Measurements from ENCODE around the gene MTHFD1. TPM values are rescaled to one million over a fixed set of nuclear protein-coding genes. Genes with fewer than 3 reads are reported as not detected.

The MTHFD1 gene
- total and polyA plus RNA-seq, 9 of the 15 experiments (the other 6 are each of a cell fraction or from before 2014, with no cell fraction given), result 66.7 to 158 (median 90.9) TPM

DNA sequence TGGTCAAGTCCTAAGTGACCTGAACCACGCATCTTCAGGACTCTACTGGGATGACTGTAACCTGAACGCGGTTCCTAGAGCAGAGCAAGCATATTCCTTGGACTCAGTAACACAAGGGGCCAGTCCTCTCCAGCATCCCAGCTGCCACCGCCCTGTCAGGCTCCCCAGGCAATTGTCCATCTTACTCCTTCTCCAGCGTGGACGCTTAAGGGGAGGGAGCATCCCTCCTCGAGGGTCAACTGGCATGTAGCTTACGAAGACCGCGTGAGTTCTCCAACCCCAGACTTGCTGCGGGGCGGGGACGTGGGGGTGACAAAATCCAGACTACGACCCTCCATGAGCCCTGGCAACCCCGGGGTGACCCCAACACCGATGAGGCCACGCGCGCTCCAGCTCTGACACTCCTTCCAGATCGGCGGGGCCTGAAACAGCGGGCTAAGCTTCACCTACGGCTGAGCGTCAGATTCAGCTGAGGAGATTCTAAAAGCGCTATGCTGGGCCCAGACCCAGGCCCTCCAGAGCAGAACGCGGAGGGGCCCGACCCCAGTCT, 846 bp upstream of the MTHFD1 start (continued):
- TF ChIP-seq TOE1 (IDR thresholded peaks at IDR 0.05; ENCODE audit: borderline replicate concordance) (0 out of 2 replicates have a peak, but pooled peaks have one; percentile 29), TOE1 (CRISPR knock-in tag; IDR thresholded peaks at IDR 0.05; ENCODE audit: borderline replicate concordance, low read depth) (no peak), KAT7 (CRISPR knock-in tag; IDR thresholded peaks at IDR 0.05; ENCODE audit: borderline replicate concordance) (0 out of 2 replicates have a peak, but pooled peaks have one; percentile 32), NFATC3 (IDR thresholded peaks at IDR 0.05) (no peak), ZFX (CRISPR knock-in tag; IDR thresholded peaks at IDR 0.05) (peak; percentile 71; the same call in 1 of the 2 replicates), ZNF224 (CRISPR knock-in tag; IDR thresholded peaks at IDR 0.05) (no peak), RBBP5 (IDR thresholded peaks at IDR 0.05; ENCODE audit: borderline replicate concordance, insufficient read depth, low read length, poor library complexity, severe bottlenecking) (peak; percentile 5), ATF7 (IDR thresholded peaks at IDR 0.05) (no peak), ZNF232 (CRISPR knock-in tag; IDR thresholded peaks at IDR 0.05) (0 out of 2 replicates have a peak, but pooled peaks have one; percentile 27)
- TF ChIP-seq, protein P1, sequence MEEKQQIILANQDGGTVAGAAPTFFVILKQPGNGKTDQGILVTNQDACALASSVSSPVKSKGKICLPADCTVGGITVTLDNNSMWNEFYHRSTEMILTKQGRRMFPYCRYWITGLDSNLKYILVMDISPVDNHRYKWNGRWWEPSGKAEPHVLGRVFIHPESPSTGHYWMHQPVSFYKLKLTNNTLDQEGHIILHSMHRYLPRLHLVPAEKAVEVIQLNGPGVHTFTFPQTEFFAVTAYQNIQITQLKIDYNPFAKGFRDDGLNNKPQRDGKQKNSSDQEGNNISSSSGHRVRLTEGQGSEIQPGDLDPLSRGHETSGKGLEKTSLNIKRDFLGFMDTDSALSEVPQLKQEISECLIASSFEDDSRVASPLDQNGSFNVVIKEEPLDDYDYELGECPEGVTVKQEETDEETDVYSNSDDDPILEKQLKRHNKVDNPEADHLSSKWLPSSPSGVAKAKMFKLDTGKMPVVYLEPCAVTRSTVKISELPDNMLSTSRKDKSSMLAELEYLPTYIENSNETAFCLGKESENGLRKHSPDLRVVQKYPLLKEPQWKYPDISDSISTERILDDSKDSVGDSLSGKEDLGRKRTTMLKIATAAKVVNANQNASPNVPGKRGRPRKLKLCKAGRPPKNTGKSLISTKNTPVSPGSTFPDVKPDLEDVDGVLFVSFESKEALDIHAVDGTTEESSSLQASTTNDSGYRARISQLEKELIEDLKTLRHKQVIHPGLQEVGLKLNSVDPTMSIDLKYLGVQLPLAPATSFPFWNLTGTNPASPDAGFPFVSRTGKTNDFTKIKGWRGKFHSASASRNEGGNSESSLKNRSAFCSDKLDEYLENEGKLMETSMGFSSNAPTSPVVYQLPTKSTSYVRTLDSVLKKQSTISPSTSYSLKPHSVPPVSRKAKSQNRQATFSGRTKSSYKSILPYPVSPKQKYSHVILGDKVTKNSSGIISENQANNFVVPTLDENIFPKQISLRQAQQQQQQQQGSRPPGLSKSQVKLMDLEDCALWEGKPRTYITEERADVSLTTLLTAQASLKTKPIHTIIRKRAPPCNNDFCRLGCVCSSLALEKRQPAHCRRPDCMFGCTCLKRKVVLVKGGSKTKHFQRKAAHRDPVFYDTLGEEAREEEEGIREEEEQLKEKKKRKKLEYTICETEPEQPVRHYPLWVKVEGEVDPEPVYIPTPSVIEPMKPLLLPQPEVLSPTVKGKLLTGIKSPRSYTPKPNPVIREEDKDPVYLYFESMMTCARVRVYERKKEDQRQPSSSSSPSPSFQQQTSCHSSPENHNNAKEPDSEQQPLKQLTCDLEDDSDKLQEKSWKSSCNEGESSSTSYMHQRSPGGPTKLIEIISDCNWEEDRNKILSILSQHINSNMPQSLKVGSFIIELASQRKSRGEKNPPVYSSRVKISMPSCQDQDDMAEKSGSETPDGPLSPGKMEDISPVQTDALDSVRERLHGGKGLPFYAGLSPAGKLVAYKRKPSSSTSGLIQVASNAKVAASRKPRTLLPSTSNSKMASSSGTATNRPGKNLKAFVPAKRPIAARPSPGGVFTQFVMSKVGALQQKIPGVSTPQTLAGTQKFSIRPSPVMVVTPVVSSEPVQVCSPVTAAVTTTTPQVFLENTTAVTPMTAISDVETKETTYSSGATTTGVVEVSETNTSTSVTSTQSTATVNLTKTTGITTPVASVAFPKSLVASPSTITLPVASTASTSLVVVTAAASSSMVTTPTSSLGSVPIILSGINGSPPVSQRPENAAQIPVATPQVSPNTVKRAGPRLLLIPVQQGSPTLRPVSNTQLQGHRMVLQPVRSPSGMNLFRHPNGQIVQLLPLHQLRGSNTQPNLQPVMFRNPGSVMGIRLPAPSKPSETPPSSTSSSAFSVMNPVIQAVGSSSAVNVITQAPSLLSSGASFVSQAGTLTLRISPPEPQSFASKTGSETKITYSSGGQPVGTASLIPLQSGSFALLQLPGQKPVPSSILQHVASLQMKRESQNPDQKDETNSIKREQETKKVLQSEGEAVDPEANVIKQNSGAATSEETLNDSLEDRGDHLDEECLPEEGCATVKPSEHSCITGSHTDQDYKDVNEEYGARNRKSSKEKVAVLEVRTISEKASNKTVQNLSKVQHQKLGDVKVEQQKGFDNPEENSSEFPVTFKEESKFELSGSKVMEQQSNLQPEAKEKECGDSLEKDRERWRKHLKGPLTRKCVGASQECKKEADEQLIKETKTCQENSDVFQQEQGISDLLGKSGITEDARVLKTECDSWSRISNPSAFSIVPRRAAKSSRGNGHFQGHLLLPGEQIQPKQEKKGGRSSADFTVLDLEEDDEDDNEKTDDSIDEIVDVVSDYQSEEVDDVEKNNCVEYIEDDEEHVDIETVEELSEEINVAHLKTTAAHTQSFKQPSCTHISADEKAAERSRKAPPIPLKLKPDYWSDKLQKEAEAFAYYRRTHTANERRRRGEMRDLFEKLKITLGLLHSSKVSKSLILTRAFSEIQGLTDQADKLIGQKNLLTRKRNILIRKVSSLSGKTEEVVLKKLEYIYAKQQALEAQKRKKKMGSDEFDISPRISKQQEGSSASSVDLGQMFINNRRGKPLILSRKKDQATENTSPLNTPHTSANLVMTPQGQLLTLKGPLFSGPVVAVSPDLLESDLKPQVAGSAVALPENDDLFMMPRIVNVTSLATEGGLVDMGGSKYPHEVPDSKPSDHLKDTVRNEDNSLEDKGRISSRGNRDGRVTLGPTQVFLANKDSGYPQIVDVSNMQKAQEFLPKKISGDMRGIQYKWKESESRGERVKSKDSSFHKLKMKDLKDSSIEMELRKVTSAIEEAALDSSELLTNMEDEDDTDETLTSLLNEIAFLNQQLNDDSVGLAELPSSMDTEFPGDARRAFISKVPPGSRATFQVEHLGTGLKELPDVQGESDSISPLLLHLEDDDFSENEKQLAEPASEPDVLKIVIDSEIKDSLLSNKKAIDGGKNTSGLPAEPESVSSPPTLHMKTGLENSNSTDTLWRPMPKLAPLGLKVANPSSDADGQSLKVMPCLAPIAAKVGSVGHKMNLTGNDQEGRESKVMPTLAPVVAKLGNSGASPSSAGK (IDR thresholded peaks at IDR 0.05), result peak; percentile 24; the same call in 1 of the 2 replicates
- TF ChIP-seq, protein P2, sequence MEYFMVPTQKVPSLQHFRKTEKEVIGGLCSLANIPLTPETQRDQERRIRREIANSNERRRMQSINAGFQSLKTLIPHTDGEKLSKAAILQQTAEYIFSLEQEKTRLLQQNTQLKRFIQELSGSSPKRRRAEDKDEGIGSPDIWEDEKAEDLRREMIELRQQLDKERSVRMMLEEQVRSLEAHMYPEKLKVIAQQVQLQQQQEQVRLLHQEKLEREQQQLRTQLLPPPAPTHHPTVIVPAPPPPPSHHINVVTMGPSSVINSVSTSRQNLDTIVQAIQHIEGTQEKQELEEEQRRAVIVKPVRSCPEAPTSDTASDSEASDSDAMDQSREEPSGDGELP (CRISPR knock-in tag; IDR thresholded peaks at IDR 0.05; ENCODE audit: borderline replicate concordance), result peak; percentile 52; the same call in 1 of the 2 replicates
